ENCODE data around the gene MOSMO. TPM values are rescaled to one million over a fixed set of nuclear protein-coding genes. Genes with fewer than 3 reads are reported as not detected.
A peak's percentile ranks its signal among the peaks of the same experiment; 100 is the strongest.
"Not testable (repeated sequence)": the region's sequence is repeated elsewhere in the genome, so short reads cannot be mapped to it uniquely, and the experiment has no call there.

The MOSMO gene
- total RNA-seq, 1 donor from 2014 or later, result 9.9 TPM

GRCh38 chr16:22075043-22075757 is 67.3 kb downstream of the MOSMO start:
- DNase-seq (ENCODE audit: missing footprints), result no peak
- intact Hi-C loops (cut with DNase I), result loop anchor here (5.0 kb wide), 1 partner anchor 123 kb away; the partner anchor contains the start of gene UQCRC2
- no peak for ATAC-seq

- no peak for ATAC-seq
- intact Hi-C loops (cut with DNase I), result loop anchor here (5.0 kb wide), 1 partner anchor 123 kb away; the partner anchor contains the start of gene UQCRC2
- no peak for DNase-seq (ENCODE audit: missing footprints)
Measured at GRCh38 chr16:22075776-22076175, 67.9 kb downstream of the MOSMO start.

GRCh38 chr16:22077700-22078313 is 69.9 kb downstream of the MOSMO start:
- intact Hi-C loops (cut with DNase I), result loop anchor here (1.0 to 5.0 kb wide), 2 partner anchors 77 to 126 kb away; partner anchors contain the start of genes PDZD9 and UQCRC2
- DNase-seq (ENCODE audit: missing footprints) (no peak), ATAC-seq (peak; percentile 42)

GRCh38 chr16:22078656-22079055 is 70.7 kb downstream of the MOSMO start:
- intact Hi-C loops (cut with DNase I), result loop anchor here (5.0 kb wide), 1 partner anchor 126 kb away; the partner anchor contains the start of gene UQCRC2
- ATAC-seq, result no peak

GRCh38 chr16:22081050-22081449 is 73.1 kb downstream of the MOSMO start:
- DNase-seq (ENCODE audit: missing footprints) (no peak), ATAC-seq (no peak)
- intact Hi-C loops (cut with DNase I), result no loop called here

More at GRCh38 chr16:22078656-22079055, 70.7 kb downstream of the MOSMO start:
- DNase-seq (ENCODE audit: missing footprints), result no peak

- DNase-seq (ENCODE audit: missing footprints) (no peak), ATAC-seq (no peak)
- intact Hi-C loops (cut with DNase I), result no loop called here
Measured at GRCh38 chr16:22086440-22086839, 78.5 kb downstream of the MOSMO start.

- ATAC-seq, result no peak
- intact Hi-C loops (cut with DNase I), result no loop called here
- no peak for DNase-seq (ENCODE audit: missing footprints)
Measured at GRCh38 chr16:22088642-22089041, 80.7 kb downstream of the MOSMO start.

GRCh38 chr16:22089910-22090309 is 82.0 kb downstream of the MOSMO start:
- ATAC-seq (no peak), DNase-seq (ENCODE audit: missing footprints) (no peak)
- intact Hi-C loops (cut with DNase I), result no loop called here

- ATAC-seq (no peak), DNase-seq (ENCODE audit: missing footprints) (no peak)
- intact Hi-C loops (cut with DNase I), result no loop called here
Measured at GRCh38 chr16:22091721-22092120, 83.8 kb downstream of the MOSMO start.

GRCh38 chr16:22092143-22092933 is 84.4 kb downstream of the MOSMO start, which contains the start of gene VWA3A:
TSS of gene VWA3A (plus strand) at chr16:22092541. CDS start at chr16:22092638, 97 bp downstream.
- ATAC-seq, result peak; percentile 76
- DNase-seq (ENCODE audit: missing footprints), result peak; percentile 72

GRCh38 chr16:22093331-22093730 is 85.4 kb downstream of the MOSMO start:
- ATAC-seq, result no peak
- no peak for DNase-seq (ENCODE audit: missing footprints)
- intact Hi-C loops (cut with DNase I), result no loop called here

More at GRCh38 chr16:22092143-22092933, 84.4 kb downstream of the MOSMO start, which contains the start of gene VWA3A:
- intact Hi-C loops (cut with DNase I), result no loop called here

GRCh38 chr16:22093996-22094395 is 86.1 kb downstream of the MOSMO start:
- intact Hi-C loops (cut with DNase I), result no loop called here
- ATAC-seq (no peak), DNase-seq (ENCODE audit: missing footprints) (no peak)

- ATAC-seq (no peak), DNase-seq (ENCODE audit: missing footprints) (no peak)
- intact Hi-C loops (cut with DNase I), result loop anchor here (5.0 kb wide), 1 partner anchor 96 kb away; the partner anchor contains the start of gene PDZD9
Measured at GRCh38 chr16:22098405-22099255, 90.7 kb downstream of the MOSMO start.

- ATAC-seq (no peak), DNase-seq (ENCODE audit: missing footprints) (no peak)
- intact Hi-C loops (cut with DNase I), result loop anchor here (5.0 kb wide), 1 partner anchor 97 kb away; the partner anchor contains the start of gene PDZD9
Measured at GRCh38 chr16:22099256-22099975, 91.5 kb downstream of the MOSMO start.

GRCh38 chr16:22103441-22103840 is 95.5 kb downstream of the MOSMO start:
- DNase-seq (ENCODE audit: missing footprints), result no peak
- intact Hi-C loops (cut with DNase I), result no loop called here
- no peak for ATAC-seq

- intact Hi-C loops (cut with DNase I), result no loop called here
- no peak for DNase-seq (ENCODE audit: missing footprints)
- no peak for ATAC-seq
Measured at GRCh38 chr16:22109258-22109898, 101.5 kb downstream of the MOSMO start.

- intact Hi-C loops (cut with DNase I); DNase-seq (ENCODE audit: missing footprints); ATAC-seq: not testable (repeated sequence)
Measured at GRCh38 chr16:22111629-22112028, 103.7 kb downstream of the MOSMO start.
